Prostate gland (tissue), 2 donors: Measurements from ENCODE around the gene SZRD1. TPM values are rescaled to one million over a fixed set of nuclear protein-coding genes. Genes with fewer than 3 reads are reported as not detected.

Experiments used
- DNase-seq: peaks from one replicate; pipeline ENCODE4 v3.0.0-alpha.2; 2019; ENCODE audit warnings: low spot score
- H3K27ac ChIP-seq, 2 donors: fragments of 200-600 bp; sonication (generic); 2 replicates each; pipeline ENCODE4 v1.5.1; 2017 to 2019
- H3K27me3 ChIP-seq: fragments of 200-600 bp; sonication (generic); replicated peaks from 2 replicates; pipeline ENCODE4 v1.5.1; 2019; ENCODE audit not compliant: insufficient read depth
- H3K36me3 ChIP-seq, 2 donors: fragments of 200-600 bp; sonication (generic); 1 replicate in 1 of 2; 2 replicates in 1 of 2; pipeline versions ENCODE4 v1.5.1 to v1.8.1; 2017 to 2019
- H3K4me1 ChIP-seq: fragments of 200-600 bp; sonication (generic); replicated peaks from 2 replicates; pipeline ENCODE4 v1.5.1; 2019
- H3K4me3 ChIP-seq, 2 donors: fragments of 200-600 bp; sonication (generic); 2 replicates each; pipeline ENCODE4 v1.5.1; 2017 to 2019
- H3K9me3 ChIP-seq: fragments of 200-600 bp; sonication (generic); 2 replicates; pipeline ENCODE4 v1.5.1; 2017
- POLR2A ChIP-seq: fragments of 450-650 bp; IDR thresholded peaks from one replicate; pipeline ENCODE4 v1.6.1; 2016; ENCODE audit warnings: antibody characterized with exemption, mild to moderate bottlenecking
- POLR2AphosphoS5 ChIP-seq: sonication (generic); formaldehyde crosslinking; IDR thresholded peaks from one replicate; pipeline ENCODE4 v1.6.1; 2017; ENCODE audit warnings: antibody characterized with exemption
- WGBS: methylation state at CpG from one replicate; pipeline ENCODE4 v1.1.5; 2018; 5-methylcytosine and 5-hydroxymethylcytosine counted together
- intact Hi-C: fragments of 100-400 bp; cut with DNase I; formaldehyde crosslinking; loops from one replicate; pipeline ENCODE4 v1.14.2; 2022
- total RNA-seq, 2 donors: library from RNA; depleted of rRNA; stranded (reverse); fragments of >200 nt; gene quantifications; one replicate each; pipeline ENCODE4 v1.1.0, GENCODE V29; 2016
- TF ChIP-seq, protein P1 (sequence below), 4 experiments: fragments of 200-600 bp in 2 of 4; fragments of 450-650 bp in 2 of 4; sonication (generic) in 2 of 4; IDR thresholded peaks; 1 replicate in 3 of 4; 2 replicates in 1 of 4; pipeline ENCODE4 v1.5.1; 2016 to 2019; ENCODE audit warnings: antibody characterized with exemption in 4 of 4, mild to moderate bottlenecking in 2 of 4, moderate library complexity in 2 of 4

SZRD1 gene
- total RNA-seq, 2 donors from 2014 or later = 64.8 to 78.6 TPM

DNA sequence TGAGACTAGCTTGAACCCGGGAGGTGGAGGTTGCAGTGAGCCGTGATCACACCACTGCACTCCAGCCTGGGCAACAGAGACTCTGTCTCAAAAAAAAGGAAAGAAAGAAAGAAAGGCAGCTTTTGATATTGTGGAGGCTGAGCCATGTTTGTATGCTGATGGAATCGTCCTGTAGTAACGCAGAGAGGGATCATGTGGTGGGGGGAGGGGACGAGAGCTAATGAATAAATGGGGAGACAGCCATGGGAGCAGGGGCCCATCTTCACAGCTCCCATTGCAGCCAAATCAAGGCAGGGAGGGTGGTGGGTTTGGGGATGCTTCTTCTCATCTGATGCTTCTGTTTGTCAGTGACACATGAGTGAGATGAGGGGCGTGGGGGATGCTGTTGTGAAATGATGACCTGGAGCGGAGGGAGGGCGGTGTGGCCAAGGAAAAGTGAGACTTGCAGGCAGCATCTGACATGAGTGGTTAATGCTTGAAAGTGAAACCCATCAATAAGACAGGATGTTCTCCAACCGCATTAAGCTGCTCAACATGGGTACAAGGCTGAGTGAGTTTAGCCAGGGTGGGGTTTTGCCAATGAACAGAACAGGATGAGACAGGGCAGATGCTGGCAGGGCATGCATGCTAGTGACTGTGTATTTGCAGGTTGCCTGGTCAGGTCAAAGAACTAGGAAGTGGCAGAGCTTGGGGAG lies 53.5 kb downstream of the SZRD1 start:
- no peaks in the 10 kb centered on the region for H3K36me3 ChIP-seq
- whole genome bisulfite sequencing = 60% methylated on average over 9 of the region's 9 CpGs
- no peaks in the 10 kb centered on the region for H3K4me1 ChIP-seq
- H3K4me3 ChIP-seq = no peak overlapping the region
- intact Hi-C loops = no loop called here
- H3K27me3 ChIP-seq = no peaks in the 10 kb centered on the region
- no peak overlapping the region for H3K27ac ChIP-seq
- DNase-seq = no peak
- TF ChIP-seq, protein P1, sequence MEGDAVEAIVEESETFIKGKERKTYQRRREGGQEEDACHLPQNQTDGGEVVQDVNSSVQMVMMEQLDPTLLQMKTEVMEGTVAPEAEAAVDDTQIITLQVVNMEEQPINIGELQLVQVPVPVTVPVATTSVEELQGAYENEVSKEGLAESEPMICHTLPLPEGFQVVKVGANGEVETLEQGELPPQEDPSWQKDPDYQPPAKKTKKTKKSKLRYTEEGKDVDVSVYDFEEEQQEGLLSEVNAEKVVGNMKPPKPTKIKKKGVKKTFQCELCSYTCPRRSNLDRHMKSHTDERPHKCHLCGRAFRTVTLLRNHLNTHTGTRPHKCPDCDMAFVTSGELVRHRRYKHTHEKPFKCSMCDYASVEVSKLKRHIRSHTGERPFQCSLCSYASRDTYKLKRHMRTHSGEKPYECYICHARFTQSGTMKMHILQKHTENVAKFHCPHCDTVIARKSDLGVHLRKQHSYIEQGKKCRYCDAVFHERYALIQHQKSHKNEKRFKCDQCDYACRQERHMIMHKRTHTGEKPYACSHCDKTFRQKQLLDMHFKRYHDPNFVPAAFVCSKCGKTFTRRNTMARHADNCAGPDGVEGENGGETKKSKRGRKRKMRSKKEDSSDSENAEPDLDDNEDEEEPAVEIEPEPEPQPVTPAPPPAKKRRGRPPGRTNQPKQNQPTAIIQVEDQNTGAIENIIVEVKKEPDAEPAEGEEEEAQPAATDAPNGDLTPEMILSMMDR (IDR thresholded peaks at IDR 0.05) = no peak
- no peak for TF ChIP-seq POLR2A
- no peak for TF ChIP-seq POLR2AphosphoS5
- H3K9me3 ChIP-seq = no peaks in the 10 kb centered on the region

DNA sequence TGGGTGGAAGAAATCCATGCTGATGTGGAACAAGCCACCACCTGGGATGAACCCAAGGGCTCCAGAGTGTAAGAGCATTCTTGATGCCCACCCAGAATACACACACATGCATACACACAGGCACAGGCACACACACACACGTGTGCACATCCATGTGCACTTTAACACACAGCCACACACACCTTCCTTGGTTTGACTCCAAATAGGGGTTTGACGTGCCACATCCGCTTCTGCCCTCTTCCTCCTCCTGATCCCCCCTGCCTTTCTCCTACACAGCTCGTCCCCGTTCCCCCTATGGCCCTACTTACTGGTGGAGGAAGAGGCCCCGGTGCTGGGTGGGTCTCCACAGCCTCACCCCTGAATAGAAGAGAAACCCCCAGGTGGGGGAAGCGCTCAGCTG lies 54.2 kb downstream of the SZRD1 start:
- Histone ChIP-seq H3K36me3 (no peaks in the 10 kb centered on the region), H3K9me3 (no peaks in the 10 kb centered on the region), H3K4me1 (no peaks in the 10 kb centered on the region), H3K27ac (no peak overlapping the region), H3K4me3 (no peak overlapping the region), H3K27me3 (no peaks in the 10 kb centered on the region)
- TF ChIP-seq POLR2A (no peak), POLR2AphosphoS5 (no peak)
- TF ChIP-seq, protein P1 (IDR thresholded peaks at IDR 0.05) = no peak
- no peak for DNase-seq
- 80% methylated on average over 7 of the region's 7 CpGs for WGBS
- intact Hi-C loops = no loop called here

DNA sequence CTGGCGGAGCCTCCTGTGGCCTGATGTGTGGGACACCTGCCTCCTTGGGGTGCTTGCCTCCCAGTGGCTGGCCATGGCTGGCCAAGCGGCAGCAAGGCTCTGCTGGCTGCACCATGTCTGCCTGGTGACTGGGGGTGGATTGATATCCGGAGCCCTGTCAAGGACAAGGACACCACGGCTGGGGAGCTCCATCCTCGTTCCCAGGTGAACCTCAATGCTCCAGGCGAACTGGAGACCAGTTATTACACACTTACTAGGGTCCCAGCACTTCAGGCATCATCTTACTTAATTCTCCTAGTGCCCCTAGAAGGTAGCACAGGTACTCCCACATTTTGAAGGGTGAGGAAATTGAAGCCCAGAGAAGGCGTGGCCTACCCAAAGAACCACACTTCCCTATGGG lies 55.0 kb downstream of the SZRD1 start:
- Histone ChIP-seq H3K4me3 (no peak overlapping the region), H3K9me3 (no peaks in the 10 kb centered on the region), H3K36me3 (no peaks in the 10 kb centered on the region), H3K4me1 (no peaks in the 10 kb centered on the region), H3K27me3 (no peaks in the 10 kb centered on the region), H3K27ac (no peak overlapping the region)
- TF ChIP-seq POLR2A (no peak), POLR2AphosphoS5 (no peak)
- TF ChIP-seq, protein P1 (IDR thresholded peaks at IDR 0.05) = no peak
- intact Hi-C loops = no loop called here
- DNase-seq = no peak
- 90% methylated on average over 7 of the region's 7 CpGs for WGBS

DNA sequence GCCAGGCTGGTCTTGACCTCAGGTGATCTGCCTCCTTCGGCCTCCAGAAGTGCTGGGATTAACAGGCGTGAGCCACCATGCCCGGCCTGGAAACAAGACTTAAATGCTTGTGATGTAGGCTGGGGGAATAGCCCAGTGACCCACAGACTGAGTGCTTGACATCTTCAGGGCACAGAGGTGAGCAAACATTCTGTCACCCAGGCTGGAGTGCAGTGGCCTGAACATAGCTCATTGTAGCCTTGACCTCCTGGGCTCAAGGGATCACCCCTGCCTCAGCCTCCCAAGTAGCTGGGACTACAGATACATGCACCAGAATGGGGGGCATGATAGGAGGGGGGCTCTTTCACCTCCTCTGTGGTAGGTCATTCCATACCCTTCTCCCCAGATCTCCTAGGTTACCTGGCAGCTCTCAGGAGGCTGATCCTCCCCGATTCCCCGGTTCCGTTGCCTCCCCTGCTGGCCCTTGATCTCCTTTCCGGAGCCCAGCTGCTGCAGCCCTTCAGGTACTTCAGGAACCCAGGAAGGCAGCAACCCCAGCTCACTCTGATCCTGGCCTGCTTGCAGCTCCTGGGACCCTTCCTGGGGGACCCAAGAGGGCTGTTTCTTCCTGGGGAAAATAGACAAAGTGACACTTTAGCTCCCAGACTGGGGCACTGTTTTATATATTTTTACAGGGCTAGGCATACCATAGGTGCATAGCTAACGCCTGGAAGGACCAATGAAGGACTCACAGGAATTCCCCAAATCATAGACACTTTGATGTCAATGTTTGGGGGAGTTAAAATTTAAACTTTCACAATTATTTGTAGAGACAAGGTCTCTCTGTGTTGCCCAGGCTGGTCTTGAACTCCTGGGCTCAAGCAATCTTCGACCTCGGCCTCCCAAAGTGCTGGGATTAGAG lies 58.3 kb downstream of the SZRD1 start:
- Histone ChIP-seq H3K4me3 (no peak overlapping the region), H3K36me3 (no peaks in the 10 kb centered on the region), H3K27ac (no peak overlapping the region), H3K27me3 (no peaks in the 10 kb centered on the region), H3K9me3 (no peaks in the 10 kb centered on the region), H3K4me1 (no peaks in the 10 kb centered on the region)
- intact Hi-C loops = no loop called here
- 86% methylated on average over 10 of the region's 10 CpGs for WGBS
- DNase-seq = no peak
- TF ChIP-seq, protein P1 (IDR thresholded peaks at IDR 0.05) = no peak
- no peak for TF ChIP-seq POLR2AphosphoS5
- TF ChIP-seq POLR2A = no peak
